Gastroesophageal sphincter (tissue), 3 donors: ENCODE measurements around the gene ARL17B.
"Not testable (repeated sequence)": the region's sequence is repeated elsewhere in the genome, so short reads cannot be mapped to it uniquely, and the experiment has no call there.

Experiments used
- CTCF ChIP-seq, 4 experiments: fragments of 200-600 bp in 2 of 4; fragments of 450-650 bp in 2 of 4; sonication (generic) in 1 of 4; IDR thresholded peaks; one replicate each; pipeline ENCODE4 v1.5.1; 2017 to 2019; ENCODE audit warnings: antibody characterized with exemption in 4 of 4, mild to moderate bottlenecking in 2 of 4, moderate library complexity in 2 of 4
- EP300 ChIP-seq: sonication (generic); formaldehyde crosslinking; IDR thresholded peaks from one replicate; pipeline ENCODE4 v1.6.1; 2017; ENCODE audit warnings: antibody characterized with exemption, mild to moderate bottlenecking
- POLR2AphosphoS5 ChIP-seq: sonication (generic); formaldehyde crosslinking; IDR thresholded peaks from one replicate; pipeline ENCODE4 v1.6.1; 2017; ENCODE audit warnings: antibody characterized with exemption

GRCh38 chr17:46225274-46225794, 136.2 kb downstream of the ARL17B start:
- TF ChIP-seq POLR2AphosphoS5; CTCF (IDR thresholded peaks at IDR 0.05); EP300: not testable (repeated sequence)
